Right lobe of liver (tissue), 4 donors: ENCODE data around the gene USP7.

ENCODE experiments used
- CTCF ChIP-seq, 4 donors: fragments of 200-600 bp in 3 of 4; fragments of 450-650 bp in 1 of 4; IDR thresholded peaks; one replicate each; pipeline versions ENCODE4 v1.5.1 to v1.8.0; 2016 to 2022; ENCODE audit warnings: antibody characterized with exemption in 4 of 4, mild to moderate bottlenecking in 2 of 4
- POLR2A ChIP-seq: fragments of 450-650 bp; IDR thresholded peaks from one replicate; pipeline ENCODE4 v1.6.1; 2017; ENCODE audit warnings: antibody characterized with exemption, mild to moderate bottlenecking
- donor health status: DM: no; HTN: no; CAD: no.
- donor health status: DM: no; HTN: no; CAD: no.
- donor health status: DM: no; HTN: yes; CAD: no.

GRCh38 chr16:8955828-8956227 lies 7.9 kb downstream of the USP7 start:
- TF ChIP-seq POLR2A, result no peak
- TF ChIP-seq CTCF (IDR thresholded peaks at IDR 0.05), result no peak
